GM10248 (cell line): ENCODE measurements around the gene GLIS1.

Source experiments
- CTCF ChIA-PET: fragments of 300-600 bp; sonication (Branson Sonifier 250); formaldehyde crosslinking; extraction: SDS; loops from one replicate; lab custom pipeline; 2021; ENCODE audit warnings: antibody characterized with exemption; lab: Yijun Ruan, JAX
- POLR2A ChIA-PET: fragments of 350-650 bp; sonication (Branson Sonifier 250); formaldehyde crosslinking; extraction: SDS; loops from one replicate; lab custom pipeline; 2020; ENCODE audit warnings: antibody characterized with exemption; lab: Yijun Ruan, JAX
- DNase-seq: peaks from one replicate; pipeline ENCODE4 v3.0.0; 2012; ENCODE audit errors: extremely low spot score
- TF ChIP-seq, protein P1 (sequence below): IDR thresholded peaks from 2 replicates; pipeline ENCODE4 v1.5.1; 2012; ENCODE audit warnings: mild to moderate bottlenecking, low read depth; ENCODE audit errors: extremely low read depth, missing control alignments, control extremely low read depth

GLIS1 gene

DNA sequence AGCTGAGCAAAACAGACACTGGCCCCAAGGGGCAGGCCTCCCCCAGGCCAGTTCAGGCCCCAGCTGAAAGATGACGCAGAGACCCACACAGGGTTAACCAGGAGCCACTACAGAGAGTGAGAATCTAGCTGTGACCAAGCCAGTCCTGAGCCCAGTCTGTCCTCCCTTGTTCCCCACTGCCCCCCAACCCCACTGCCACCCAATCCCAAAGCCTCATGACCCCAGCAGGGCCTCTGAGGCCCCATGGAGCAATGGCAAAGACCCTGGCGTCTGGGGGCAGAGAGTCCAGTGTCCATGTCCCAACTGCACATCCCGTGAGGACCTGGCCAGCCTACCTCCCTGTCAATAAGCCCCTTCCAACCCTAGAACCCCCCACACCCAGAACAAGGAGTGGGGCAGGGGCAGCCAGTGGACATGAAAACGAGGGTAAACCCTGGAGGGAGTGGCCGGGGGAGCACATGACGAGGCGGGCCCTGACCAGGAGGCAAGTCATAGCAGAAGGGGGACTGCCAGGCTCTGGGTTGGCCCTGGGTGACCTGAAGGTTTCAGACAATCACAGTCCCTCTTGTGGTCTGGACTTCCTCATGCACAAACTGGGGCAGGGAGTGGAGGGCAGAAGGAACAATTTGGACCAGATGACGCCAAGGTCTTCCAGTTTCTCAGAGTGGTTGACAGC is 100.5 kb downstream of the GLIS1 start:
- ChIA-PET POLR2A (no interaction called here), CTCF (interaction anchor here (1.0 kb wide), 1 partner anchor 15 kb away, joined by 3 read pairs; no protein-coding TSS in a partner anchor)
- no peak for DNase-seq
- TF ChIP-seq, protein P1, sequence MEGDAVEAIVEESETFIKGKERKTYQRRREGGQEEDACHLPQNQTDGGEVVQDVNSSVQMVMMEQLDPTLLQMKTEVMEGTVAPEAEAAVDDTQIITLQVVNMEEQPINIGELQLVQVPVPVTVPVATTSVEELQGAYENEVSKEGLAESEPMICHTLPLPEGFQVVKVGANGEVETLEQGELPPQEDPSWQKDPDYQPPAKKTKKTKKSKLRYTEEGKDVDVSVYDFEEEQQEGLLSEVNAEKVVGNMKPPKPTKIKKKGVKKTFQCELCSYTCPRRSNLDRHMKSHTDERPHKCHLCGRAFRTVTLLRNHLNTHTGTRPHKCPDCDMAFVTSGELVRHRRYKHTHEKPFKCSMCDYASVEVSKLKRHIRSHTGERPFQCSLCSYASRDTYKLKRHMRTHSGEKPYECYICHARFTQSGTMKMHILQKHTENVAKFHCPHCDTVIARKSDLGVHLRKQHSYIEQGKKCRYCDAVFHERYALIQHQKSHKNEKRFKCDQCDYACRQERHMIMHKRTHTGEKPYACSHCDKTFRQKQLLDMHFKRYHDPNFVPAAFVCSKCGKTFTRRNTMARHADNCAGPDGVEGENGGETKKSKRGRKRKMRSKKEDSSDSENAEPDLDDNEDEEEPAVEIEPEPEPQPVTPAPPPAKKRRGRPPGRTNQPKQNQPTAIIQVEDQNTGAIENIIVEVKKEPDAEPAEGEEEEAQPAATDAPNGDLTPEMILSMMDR: no peak

DNA sequence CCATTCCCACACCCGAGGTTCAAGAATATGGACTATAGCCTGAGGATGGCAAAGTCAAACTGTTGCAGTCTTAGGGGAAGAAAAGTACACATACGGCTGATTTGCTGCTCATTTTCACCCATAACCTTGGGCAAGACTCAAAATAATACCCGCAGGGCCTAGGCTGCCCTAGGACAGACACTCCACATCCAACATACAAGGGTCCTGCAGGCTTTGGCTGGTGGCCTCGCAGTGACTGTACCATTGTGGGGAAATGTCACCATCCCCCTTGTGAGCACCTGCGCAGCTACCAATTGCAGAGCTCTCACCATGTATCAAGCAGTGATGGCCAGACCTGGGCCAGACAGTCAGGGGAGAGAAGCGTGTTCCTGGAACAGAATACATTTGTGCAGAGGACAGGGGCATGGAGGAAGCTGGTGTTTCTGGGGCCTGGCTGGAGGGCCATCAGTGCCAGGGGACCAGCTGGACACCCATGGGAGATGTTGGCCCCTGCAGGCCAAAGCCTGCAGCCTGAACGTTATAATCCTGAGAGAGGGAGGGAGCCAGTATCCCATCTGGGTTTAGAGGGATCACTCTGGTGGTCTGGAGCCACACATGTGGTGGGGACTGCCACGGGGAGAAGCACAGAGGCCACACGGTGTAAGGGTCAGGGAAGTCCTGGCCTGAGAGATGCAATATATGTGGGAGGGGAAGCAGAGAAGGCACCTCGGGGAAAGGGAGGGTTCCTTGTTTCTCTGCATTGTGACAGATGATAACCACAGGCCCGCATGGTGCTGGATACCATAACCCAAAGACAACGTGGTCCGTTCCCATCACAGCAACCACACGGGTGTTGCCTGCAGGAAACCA is 101.2 kb downstream of the GLIS1 start:
- CTCF ChIA-PET: interaction anchor here (1.0 kb wide), 1 partner anchor 14 kb away, joined by 3 read pairs; no protein-coding TSS in a partner anchor
- DNase-seq: no peak
- POLR2A ChIA-PET: no interaction called here
- TF ChIP-seq, protein P1: no peak

DNA sequence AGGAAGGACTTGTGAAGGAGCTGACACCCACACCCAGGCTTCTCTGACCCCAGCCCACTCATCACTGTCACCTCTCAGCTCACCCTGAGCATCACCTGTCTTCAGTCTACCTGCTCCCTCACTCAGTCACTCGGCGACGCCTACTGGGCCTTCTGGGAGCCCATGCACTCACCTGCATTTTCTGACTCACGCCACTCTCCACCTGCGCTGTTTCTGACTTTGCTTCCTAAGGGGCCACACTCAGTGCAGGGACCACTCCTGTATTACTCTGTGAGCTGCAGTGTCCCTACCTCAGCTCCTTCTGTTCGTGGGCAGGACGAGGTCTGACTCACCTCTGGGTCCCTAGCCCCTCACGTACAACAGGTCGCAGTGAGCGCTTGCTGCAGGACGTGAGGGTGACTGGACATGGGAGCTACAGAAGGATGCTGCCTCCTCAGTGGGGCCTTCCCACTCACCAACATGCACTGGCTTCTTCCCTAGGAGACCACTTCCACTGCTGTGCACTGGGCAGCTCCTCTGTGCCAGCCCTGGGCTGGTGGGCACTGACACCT is 102.3 kb downstream of the GLIS1 start:
- CTCF ChIA-PET: interaction anchor here (1.3 kb wide), 1 partner anchor 10 kb away, joined by 3 read pairs; no protein-coding TSS in a partner anchor
- POLR2A ChIA-PET: no interaction called here
- DNase-seq: no peak
- TF ChIP-seq, protein P1: no peak

DNA sequence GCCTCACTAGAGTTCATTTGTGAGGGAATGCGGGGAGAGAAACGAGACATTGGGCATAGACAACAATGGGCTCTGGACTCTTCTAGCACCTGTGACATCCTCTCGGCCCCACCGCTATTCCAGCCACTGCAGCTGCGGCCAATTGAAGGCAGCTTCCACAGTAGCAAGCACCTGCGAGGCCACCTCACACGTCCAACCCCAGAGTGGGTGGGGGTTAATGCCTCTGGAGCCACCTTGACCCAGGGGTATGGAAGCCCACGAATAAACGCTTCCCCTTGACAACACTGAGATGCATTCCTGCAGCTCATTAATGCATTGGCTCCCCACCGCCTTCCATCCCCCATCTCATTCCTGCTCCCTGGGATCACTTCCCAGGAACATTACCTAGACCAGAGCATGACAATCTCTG is 104.4 kb downstream of the GLIS1 start:
- TF ChIP-seq, protein P1: no peak
- POLR2A ChIA-PET: no interaction called here

DNA sequence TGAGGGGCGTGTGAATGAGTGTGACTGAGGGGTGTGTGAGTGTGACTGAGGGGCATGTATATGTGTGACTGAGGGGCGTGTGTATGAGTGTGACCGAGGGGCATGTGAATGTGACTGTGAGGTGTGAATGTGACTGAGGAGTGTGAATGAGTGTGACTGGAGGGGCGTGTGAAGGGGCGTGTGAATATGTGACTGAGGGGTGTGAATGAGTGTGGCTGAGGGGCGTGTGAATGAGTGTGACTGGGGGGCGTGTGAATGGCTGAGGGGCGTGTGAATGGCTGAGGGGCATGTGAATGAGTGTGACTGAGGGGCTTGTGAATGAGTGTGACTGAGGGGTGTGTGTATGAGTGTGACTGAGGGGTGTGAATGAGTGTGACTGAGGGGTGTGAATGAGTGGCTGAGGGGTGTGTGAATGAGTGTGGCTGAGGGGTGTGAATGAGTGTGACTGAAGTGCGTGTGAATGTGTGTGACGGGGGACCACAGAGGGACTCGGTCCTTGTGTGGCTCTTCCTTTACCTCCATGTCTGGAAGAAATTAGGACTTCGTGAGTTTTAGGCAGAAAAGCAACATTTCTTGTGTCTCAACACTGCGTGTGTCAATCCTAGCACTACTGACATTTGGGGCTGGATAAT is 105.8 kb downstream of the GLIS1 start:
- POLR2A ChIA-PET: no interaction called here
- CTCF ChIA-PET: no interaction called here

More for the DNA sequence above, 104.4 kb downstream of the GLIS1 start:
- CTCF ChIA-PET: no interaction called here
- DNase-seq: no peak

More for the DNA sequence above, 105.8 kb downstream of the GLIS1 start:
- TF ChIP-seq, protein P1: no peak
- DNase-seq: no peak
